ENCODE measurements around the gene ARSG. TPM values are rescaled to one million over a fixed set of nuclear protein-coding genes. Genes with fewer than 3 reads are reported as not detected.

Gene ARSG
- polyA plus RNA-seq (11.3 and 16.9 TPM in 2 replicates), polyA minus RNA-seq (31.9 and 56.6 TPM in 2 replicates)

- H3F3A ChIP-seq (ENCODE audit: insufficient read depth, low read length, poor library complexity, severe bottlenecking), result no peaks in the 10 kb centered on the region
- H3K4me2 ChIP-seq (ENCODE audit: low read length), result peak within 1 kb of the TSS; percentile 91
- no peaks in the 10 kb centered on the region for H3K79me2 ChIP-seq (replicated peaks; ENCODE audit: insufficient read depth, low read length)
- H3K4me3 ChIP-seq (ENCODE audit: low read length), result peak within 1 kb of the TSS; percentile 82
- H4K20me1 ChIP-seq (ENCODE audit: insufficient read depth), result peaks cover 3% of the 10 kb centered on the region
- TF ChIP-seq SMC3 (conservative IDR thresholded peaks at IDR 0.05; ENCODE audit: poor library complexity) (no peak), POLR2AphosphoS5 (IDR thresholded peaks at IDR 0.05) (peak; percentile 23), MXI1 (conservative IDR thresholded peaks at IDR 0.05; ENCODE audit: poor library complexity, severe bottlenecking) (peak; percentile 97), RAD21 (conservative IDR thresholded peaks at IDR 0.05) (peak; percentile 12), REST (IDR thresholded peaks at IDR 0.05; ENCODE audit: borderline replicate concordance) (peak; percentile 27)
- no peaks in the 10 kb centered on the region for H3K9me2 ChIP-seq (ENCODE audit: insufficient read depth, low read length)
- H3K27me3 ChIP-seq (ENCODE audit: insufficient read depth, low read depth, low read length), result peaks cover 4% of the 10 kb centered on the region
- peak within 1 kb of the TSS; percentile 95 for H3K27ac ChIP-seq (ENCODE audit: low read length)
- H3K9me3 ChIP-seq (ENCODE audit: low read length), result no peaks in the 10 kb centered on the region
- H2AFZ ChIP-seq (ENCODE audit: low read depth, low read length), result peak within 1 kb of the TSS; percentile 73
- no peaks in the 10 kb centered on the region for H3K36me3 ChIP-seq (ENCODE audit: insufficient read depth, low read length)
- peak within 1 kb of the TSS; percentile 91 for H3K9ac ChIP-seq (ENCODE audit: low read length)
Observed at GRCh38 chr17:68290955-68291835, at the start of gene ARSG, which contains the start of gene SLC16A6. Gene ARSG, plus strand, starts transcription at chr17:68291495. Its CDS starts 15,999 bp downstream, at chr17:68307494. Gene SLC16A6, minus strand, starts transcription at chr17:68291127. Its CDS starts 12,807 bp downstream, at chr17:68278320.

GRCh38 chr17:68246271-68247028 is 44.8 kb upstream of the ARSG start:
- Histone ChIP-seq H3K27ac (ENCODE audit: low read length) (no peak overlapping the region), H3K9ac (ENCODE audit: low read length) (no peak overlapping the region), H2AFZ (ENCODE audit: low read depth, low read length) (no peak overlapping the region), H4K20me1 (ENCODE audit: insufficient read depth) (no peaks in the 10 kb centered on the region), H3K79me2 (replicated peaks; ENCODE audit: insufficient read depth, low read length) (no peaks in the 10 kb centered on the region), H3K9me3 (ENCODE audit: low read length) (no peaks in the 10 kb centered on the region), H3K4me3 (ENCODE audit: low read length) (peak overlapping the region; percentile 91), H3K4me2 (ENCODE audit: low read length) (no peak overlapping the region), H3K36me3 (ENCODE audit: insufficient read depth, low read length) (no peaks in the 10 kb centered on the region), H3K27me3 (ENCODE audit: insufficient read depth, low read depth, low read length) (no peaks in the 10 kb centered on the region), H3F3A (ENCODE audit: insufficient read depth, low read length, poor library complexity, severe bottlenecking) (no peaks in the 10 kb centered on the region), H3K9me2 (ENCODE audit: insufficient read depth, low read length) (no peaks in the 10 kb centered on the region)
- TF ChIP-seq EP300 (conservative IDR thresholded peaks at IDR 0.05; ENCODE audit: poor library complexity, severe bottlenecking) (no peak), TAF1 (IDR thresholded peaks at IDR 0.05; ENCODE audit: low read depth) (no peak), MXI1 (conservative IDR thresholded peaks at IDR 0.05; ENCODE audit: poor library complexity, severe bottlenecking) (no peak), SMC3 (conservative IDR thresholded peaks at IDR 0.05; ENCODE audit: poor library complexity) (no peak), REST (IDR thresholded peaks at IDR 0.05; ENCODE audit: borderline replicate concordance) (no peak), RAD21 (conservative IDR thresholded peaks at IDR 0.05) (no peak), EZH2 (IDR thresholded peaks at IDR 0.05; ENCODE audit: borderline replicate concordance, insufficient read depth, low read length, poor library complexity, severe bottlenecking) (no peak), POLR2AphosphoS5 (IDR thresholded peaks at IDR 0.05) (no peak)
- TF ChIP-seq, protein P1, sequence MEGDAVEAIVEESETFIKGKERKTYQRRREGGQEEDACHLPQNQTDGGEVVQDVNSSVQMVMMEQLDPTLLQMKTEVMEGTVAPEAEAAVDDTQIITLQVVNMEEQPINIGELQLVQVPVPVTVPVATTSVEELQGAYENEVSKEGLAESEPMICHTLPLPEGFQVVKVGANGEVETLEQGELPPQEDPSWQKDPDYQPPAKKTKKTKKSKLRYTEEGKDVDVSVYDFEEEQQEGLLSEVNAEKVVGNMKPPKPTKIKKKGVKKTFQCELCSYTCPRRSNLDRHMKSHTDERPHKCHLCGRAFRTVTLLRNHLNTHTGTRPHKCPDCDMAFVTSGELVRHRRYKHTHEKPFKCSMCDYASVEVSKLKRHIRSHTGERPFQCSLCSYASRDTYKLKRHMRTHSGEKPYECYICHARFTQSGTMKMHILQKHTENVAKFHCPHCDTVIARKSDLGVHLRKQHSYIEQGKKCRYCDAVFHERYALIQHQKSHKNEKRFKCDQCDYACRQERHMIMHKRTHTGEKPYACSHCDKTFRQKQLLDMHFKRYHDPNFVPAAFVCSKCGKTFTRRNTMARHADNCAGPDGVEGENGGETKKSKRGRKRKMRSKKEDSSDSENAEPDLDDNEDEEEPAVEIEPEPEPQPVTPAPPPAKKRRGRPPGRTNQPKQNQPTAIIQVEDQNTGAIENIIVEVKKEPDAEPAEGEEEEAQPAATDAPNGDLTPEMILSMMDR (IDR thresholded peaks at IDR 0.05; ENCODE audit: poor library complexity, severe bottlenecking), result no peak
